Stimulated activated naive CD4-positive, alpha-beta T cell (primary cell): Measurements from ENCODE around the gene ME2.
"Not testable (repeated sequence)": the region's sequence is repeated elsewhere in the genome, so short reads cannot be mapped to it uniquely, and the experiment has no call there.

Experiments used
- DNase-seq, 6 experiments: peaks; one replicate each; lab custom pipeline; 2025; lab: John Stamatoyannopoulos, UW

Gene ME2

DNA sequence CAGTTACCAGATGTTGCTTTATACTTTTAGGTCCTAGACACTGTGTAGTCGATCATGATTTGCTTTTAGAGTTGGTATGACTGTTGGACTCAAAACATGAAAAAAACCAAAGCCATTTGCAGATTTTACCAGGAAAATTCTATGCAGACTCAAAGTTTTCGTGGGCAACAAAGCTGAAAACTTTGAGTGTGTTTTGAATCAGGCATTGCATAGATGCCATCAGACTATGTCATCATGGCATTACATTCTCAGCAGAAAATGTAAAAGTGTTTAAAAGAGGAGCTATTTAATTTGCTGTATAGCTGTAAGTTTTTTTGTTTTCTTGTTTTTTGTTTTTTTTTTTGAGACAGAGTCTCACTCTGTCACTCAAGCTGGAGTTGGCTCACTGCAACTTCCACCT lies 45.5 kb downstream of the ME2 start:
- no peak for DNase-seq

GRCh38 chr18:50926521-50926920 lies 47.6 kb downstream of the ME2 start:
- no peak for DNase-seq

DNA sequence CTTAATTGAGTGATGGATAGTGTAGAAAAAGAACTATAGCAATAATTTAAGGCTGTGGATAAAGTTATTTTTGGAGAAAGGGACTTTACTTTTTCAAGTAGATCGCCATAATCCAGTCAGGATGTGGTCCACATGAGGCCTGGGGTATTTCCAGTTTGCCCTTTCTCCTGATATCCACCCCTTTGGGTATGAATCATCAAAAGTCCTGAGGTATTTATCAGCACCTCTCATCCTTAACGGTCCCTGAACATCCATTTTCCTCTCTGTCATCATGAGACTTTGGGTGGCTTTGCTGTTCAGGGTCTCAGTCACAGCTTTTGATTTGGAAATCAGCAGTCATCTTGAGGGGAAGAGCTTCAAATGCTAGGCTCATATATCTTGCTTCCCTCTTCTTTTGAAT lies 49.6 kb downstream of the ME2 start:
- DNase-seq = no peak

DNA sequence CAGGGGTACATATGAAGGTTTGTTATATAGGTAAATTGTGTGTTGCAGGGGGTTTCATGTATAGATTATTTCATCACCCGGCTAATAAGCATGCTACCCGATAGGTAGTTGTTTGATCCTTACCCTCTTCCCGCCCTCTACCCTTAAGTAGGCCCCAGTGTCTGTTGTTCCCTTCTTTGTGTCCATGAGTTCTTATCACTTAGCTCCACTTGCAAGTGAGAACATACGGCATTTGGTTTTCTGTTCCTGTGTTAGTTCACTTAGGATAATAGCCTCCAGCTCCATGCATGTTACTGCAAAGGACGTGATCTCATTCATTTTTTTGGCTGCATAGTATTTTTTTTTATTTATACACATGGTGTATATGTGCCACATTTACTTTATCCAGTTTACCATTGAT lies 54.8 kb downstream of the ME2 start:
- DNase-seq = no peak

GRCh38 chr18:50934545-50935211 lies 55.8 kb downstream of the ME2 start:
- DNase-seq = no peak

GRCh38 chr18:50935493-50936191 lies 56.7 kb downstream of the ME2 start:
- DNase-seq = no peak

DNA sequence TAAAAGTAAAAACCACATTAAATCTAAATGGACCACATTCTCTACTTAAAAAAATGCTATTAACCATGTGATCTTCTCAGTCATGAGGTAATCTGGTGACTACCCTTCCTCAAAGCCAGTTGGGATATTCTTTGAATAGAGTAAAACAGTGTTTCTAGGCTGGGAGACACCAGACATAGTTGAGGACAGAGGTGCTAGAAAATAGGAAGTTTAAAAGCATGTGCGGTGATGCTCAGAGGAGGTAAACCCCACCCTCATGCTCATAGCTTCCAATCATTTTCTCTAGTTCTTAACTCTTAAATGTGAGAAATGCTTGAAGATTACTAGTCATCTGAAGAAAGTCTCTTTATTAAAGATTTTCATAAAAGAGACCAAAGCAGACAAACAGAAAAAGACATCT lies 58.3 kb downstream of the ME2 start:
- DNase-seq = no peak

DNA sequence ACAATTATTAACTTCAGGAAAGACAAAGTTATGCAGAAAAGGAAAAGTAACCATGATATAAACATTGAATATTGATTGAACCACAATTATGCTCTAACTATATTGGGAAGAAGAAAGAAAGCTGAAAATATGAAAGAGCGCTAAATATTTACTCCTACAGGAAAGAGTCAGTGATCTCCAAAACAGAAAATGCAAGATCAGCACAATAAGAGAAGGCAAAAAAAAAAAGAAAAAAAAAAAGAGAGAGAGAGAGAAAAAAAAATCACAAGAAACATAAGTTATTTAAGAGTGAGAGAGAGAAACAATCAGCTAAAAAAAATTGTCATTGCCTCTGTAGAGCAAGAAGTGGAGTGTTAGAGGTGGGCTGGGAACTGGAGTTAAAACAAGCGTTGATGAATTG lies 60.0 kb downstream of the ME2 start:
- DNase-seq = no peak

DNA sequence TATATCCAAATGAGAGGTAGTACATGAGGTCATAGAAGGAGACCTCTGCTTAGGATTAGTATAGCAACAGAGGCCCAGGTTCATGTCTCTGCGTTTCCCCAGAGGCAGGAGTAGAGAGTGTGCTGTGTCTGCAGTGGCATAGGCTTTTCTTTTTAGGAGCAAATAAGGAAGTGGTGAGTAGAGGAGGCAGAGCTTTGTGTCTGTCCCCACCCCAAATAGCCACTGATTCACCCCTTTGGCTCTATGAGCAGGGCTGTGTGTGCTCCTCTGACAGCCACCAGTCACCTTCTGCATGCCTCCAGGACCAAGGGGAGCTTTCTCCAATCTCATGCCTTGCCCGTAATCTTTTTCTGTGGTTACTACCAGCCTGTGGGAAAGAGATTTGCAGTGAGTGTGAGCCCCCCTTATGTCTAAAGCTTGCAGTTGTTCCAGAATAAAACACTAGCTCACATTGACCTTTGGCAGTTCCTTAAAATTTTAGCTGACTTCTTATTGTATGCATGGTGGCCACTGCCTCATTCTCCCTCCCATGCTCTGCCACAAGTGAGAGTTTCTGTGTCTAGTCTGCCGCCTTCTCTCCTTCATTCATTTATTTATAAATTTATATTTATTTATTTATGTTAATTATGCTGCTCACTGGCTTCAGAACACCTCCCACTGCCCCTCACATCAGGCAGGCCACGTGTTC lies 65.5 kb downstream of the ME2 start:
- no peak for DNase-seq

DNA sequence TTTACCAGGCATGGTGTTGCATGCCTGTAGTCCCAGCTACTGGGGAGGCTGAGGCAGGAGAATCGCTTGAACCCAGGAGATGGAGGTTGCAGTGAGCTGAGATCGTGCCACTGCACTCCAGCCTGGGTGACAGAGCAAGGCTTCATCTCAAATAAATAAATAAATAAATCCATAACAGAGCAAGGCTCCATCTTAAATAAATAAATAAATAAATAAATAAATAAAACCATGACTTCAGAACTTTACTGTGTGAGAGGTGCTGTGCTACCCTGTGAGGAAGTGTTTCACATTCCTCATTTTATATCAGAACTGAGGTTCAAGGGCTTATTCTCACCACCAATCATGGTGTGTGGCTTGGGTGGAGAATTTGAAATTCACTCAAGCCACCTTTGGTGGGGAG lies 67.0 kb downstream of the ME2 start:
- not testable (repeated sequence) for DNase-seq

GRCh38 chr18:50947899-50948298 lies 69.0 kb downstream of the ME2 start:
- no peak for DNase-seq

DNA sequence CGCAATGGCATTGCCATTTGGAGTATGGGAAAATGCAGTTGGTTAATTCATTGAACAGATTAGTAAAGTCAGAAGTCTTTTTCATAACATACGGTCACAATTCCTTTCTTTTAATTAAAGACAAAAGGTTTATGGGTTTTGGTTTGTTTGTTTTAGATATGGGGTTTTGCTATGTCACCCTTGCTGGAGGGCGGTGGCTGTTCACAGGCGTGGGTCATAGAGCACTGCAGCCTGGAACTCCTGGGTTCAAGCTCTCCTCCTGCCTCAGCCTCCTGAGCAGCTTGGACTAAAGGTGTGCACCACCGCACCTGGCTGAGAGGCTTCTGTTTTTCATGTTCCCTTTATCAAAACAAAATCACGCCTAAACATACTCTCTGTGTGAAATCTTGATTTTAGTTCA lies 70.3 kb downstream of the ME2 start:
- no peak for DNase-seq

DNA sequence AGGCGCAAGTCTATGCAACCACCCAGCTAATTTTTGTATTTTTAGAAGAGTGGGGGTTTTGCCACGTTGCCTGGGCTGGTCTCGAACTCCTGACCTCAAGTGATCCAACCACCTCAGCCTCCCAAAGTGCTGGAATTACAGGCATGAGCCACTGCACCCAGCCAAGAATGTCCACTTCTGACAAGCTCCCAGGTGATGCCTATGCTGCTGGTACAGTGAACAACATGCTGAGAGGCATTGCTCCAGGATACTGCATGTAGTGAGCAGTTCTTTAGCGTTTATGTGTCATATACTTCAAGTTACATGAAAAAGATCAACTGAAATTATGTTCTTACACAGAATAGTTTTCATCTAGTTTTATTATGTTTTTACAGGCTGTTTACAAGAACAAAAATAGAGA lies 71.7 kb downstream of the ME2 start:
- no peak for DNase-seq

DNA sequence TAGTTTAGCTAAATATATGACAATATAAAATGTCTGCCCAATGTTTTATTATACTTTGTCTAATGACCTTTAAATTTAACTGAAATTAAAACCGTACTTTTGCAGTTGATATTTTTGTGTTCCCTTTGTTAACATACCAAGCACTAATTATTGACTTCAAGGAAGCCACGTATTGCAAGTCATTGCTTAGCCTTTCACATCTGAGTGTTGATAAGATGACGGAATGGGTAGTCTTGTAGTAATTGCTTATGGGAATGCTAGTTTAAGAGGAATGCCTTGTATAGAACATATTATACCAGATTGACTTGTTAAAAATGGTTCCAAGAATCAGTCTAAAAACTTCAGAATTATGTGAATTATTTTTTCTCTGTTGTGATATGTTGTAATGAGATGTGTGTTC lies 74.9 kb downstream of the ME2 start:
- no peak for DNase-seq

DNA sequence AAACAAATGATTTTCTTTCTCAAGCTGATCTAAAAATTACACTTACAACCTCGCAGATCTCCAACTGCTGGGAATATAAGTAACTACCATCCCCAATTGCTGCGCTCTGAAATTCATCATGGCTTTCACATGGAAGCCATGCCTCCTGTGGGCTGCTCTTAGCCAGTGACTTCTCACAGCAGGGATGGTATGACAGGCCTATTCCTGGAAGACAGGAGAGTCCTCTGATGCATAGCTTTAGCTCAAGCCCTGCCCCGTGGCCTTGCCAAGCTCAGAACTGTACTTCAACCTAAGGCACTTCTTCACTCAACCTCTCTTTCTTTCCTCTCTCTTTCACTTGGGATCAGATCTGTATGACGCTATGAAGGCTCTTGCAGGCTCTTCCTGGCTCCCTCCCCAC lies 76.3 kb downstream of the ME2 start:
- DNase-seq = no peak

- no peak for DNase-seq
Measured at GRCh38 chr18:50956116-50956515, 77.2 kb downstream of the ME2 start.

DNA sequence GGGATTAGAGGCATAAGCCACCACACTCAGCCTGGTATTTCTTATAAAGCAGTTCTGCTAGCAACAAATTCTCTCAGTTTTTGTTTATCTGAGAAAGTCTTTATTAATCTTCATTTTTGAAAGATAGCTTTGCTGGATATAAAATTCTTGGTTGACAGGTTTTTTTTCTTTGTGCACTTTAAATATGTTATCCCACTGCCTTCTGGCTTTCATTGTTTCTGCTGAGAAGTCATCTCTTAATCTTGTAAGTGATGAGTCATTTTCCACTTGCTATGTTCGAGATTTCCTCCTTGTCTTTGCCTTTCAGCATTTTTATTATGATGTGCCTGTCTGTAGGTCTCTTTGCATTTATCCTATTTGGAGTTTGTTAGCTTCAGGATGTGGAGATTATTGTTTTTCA lies 83.1 kb downstream of the ME2 start:
- DNase-seq = no peak

DNA sequence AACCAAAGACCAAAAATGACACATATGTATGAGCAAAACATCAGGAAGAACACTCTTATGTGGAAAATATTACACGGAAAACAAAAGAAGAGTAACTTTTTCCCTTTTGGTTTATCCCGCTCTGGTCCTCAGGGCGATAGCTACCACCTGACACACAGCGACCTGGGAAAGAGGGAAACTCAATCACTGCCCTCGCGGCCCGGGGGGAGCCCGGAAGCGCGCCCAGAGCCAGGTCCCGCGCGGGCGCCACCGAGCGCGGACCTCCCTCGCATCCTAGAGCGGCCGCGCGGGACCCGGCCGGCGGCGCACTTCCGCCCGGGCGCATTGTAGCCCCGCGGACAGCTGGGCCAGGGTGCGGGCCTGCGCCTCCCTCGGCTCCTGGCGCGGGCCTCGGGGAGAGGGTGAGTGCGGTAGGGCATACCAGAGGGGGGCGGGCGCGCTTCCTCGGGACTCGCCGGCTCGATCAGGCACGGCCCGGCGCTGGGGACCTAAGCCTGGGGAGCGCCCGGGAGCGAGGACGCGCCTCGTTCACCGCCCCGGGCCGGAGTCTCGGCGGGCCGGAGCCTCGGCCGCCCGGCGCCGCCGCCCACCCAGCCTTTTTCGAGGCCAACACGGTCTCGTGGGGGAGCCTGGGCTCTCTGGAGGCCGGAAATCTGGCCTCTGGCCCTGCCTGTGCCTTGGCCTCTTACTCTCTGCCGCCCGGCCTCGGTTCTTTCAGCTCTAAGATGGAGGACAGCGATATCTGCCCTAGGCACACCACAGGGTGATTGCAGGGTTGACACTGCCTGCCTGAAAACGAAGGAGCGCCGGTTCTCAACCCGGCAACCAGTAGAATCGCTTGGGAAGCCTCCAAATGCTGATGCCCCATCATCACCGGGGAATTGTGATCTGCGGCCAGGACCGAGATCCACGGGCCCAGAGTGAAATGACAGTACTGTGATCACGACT lies 89.1 kb downstream of the ME2 start, which contains the start of gene ELAC1:
TSS of gene ELAC1 (plus strand) at position 327 of the 948 bp plus-strand sequence. CDS start 6,365 bp downstream, outside the sequence.
- DNase-seq = peak; percentile 25 to 69 (median 58)

- DNase-seq = no peak
Measured at GRCh38 chr18:50969448-50969847, 90.5 kb downstream of the ME2 start.

DNA sequence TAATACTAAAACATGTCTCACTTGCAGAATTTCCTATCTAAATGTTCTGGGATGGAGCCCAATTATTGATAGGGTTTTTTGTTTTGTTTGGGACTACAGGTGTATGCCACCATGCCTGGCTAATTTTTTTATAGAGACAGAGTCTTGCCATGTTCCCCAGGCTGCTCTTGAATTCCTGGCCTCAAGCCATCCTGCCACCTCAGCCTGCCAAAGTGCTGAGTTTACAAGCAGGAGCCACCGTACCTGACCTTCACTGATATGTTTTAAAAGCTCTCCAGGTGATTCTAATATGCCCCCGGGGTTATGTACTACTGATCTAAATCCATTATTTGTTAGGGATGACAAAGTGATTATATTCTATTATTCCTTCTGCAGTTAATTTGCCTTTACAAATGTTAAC lies 91.1 kb downstream of the ME2 start:
- no peak for DNase-seq

- DNase-seq = not testable (repeated sequence)
Measured at GRCh38 chr18:50972404-50972803, 93.5 kb downstream of the ME2 start.
